ENCODE measurements around the gene DNAJA4. TPM values are rescaled to one million over a fixed set of nuclear protein-coding genes. Genes with fewer than 3 reads are reported as not detected.

The DNAJA4 gene
- total and polyA plus RNA-seq, 2 of the 13 experiments (the other 11 are each of a cell fraction or from before 2014, with no cell fraction given), result not detected

Small RNA genes lying within 50 kb of the gene (small RNA-seq; reads per million reads assigned to genes)
- gene AC090607.5 (ENCODE audit: insufficient read depth in 2 of 3, insufficient read length in 3 of 3, low read depth in 2 of 3, low replicate concordance in 1 of 3), result 0 to 0.33 (median 0.10) reads per million in 3 experiments

Other genes starting within 250 kb of the DNAJA4 start
- gene TBC1D2B, start 186.9 kb upstream of the DNAJA4 start, total RNA-seq (2016; rRNA removed; fragmentation: Illumina TruSeq; extraction: Trizol), result 7.9 and 10.1 TPM in 2 replicates
- 14.4 and 18.8 TPM in 2 replicates for gene TBC1D2B, start 186.9 kb upstream of the DNAJA4 start, polyA plus RNA-seq (2011; rRNA removed)
- gene SH2D7, start 172.0 kb upstream of the DNAJA4 start, total RNA-seq (2016; rRNA removed; fragmentation: Illumina TruSeq; extraction: Trizol), result not detected in 2 replicates
- not detected in 2 replicates for gene SH2D7, start 172.0 kb upstream of the DNAJA4 start, polyA plus RNA-seq (2011; rRNA removed)
- 1.5 and 1.8 TPM in 2 replicates for gene CIB2, start 133.1 kb upstream of the DNAJA4 start, total RNA-seq (2016; rRNA removed; fragmentation: Illumina TruSeq; extraction: Trizol)
- gene CIB2, start 133.1 kb upstream of the DNAJA4 start, polyA plus RNA-seq (2011; rRNA removed), result 1.4 and 4.5 TPM in 2 replicates
- gene IDH3A, start 115.2 kb upstream of the DNAJA4 start, total RNA-seq (2016; rRNA removed; fragmentation: Illumina TruSeq; extraction: Trizol), result 50.7 and 130 TPM in 2 replicates
- gene IDH3A, start 115.2 kb upstream of the DNAJA4 start, polyA plus RNA-seq (2011; rRNA removed), result 34.2 and 40.7 TPM in 2 replicates
- gene ACSBG1, start 30.0 kb upstream of the DNAJA4 start, total RNA-seq (2016; rRNA removed; fragmentation: Illumina TruSeq; extraction: Trizol), result 0.35 and 0.97 TPM in 2 replicates
- 0.71 and 0.81 TPM in 2 replicates for gene ACSBG1, start 30.0 kb upstream of the DNAJA4 start, polyA plus RNA-seq (2011; rRNA removed)
- 69.5 and 98.2 TPM in 2 replicates for gene SKIC8, start 35.0 kb downstream of the DNAJA4 start, total RNA-seq (2016; rRNA removed; fragmentation: Illumina TruSeq; extraction: Trizol)
- gene SKIC8, start 35.0 kb downstream of the DNAJA4 start, polyA plus RNA-seq (2011; rRNA removed), result 56.5 and 70.6 TPM in 2 replicates
- not detected in 2 replicates for gene CRABP1, start 75.8 kb downstream of the DNAJA4 start, total RNA-seq (2016; rRNA removed; fragmentation: Illumina TruSeq; extraction: Trizol)
- gene CRABP1, start 75.8 kb downstream of the DNAJA4 start, polyA plus RNA-seq (2011; rRNA removed), result not detected in 2 replicates
- 30.4 and 66.4 TPM in 2 replicates for gene IREB2, start 173.7 kb downstream of the DNAJA4 start, total RNA-seq (2016; rRNA removed; fragmentation: Illumina TruSeq; extraction: Trizol)
- 19.1 and 24.2 TPM in 2 replicates for gene IREB2, start 173.7 kb downstream of the DNAJA4 start, polyA plus RNA-seq (2011; rRNA removed)
- gene HYKK, start 243.0 kb downstream of the DNAJA4 start, total RNA-seq (2016; rRNA removed; fragmentation: Illumina TruSeq; extraction: Trizol), result 5.4 and 6.5 TPM in 2 replicates
- gene HYKK, start 243.0 kb downstream of the DNAJA4 start, polyA plus RNA-seq (2011; rRNA removed), result 3.5 and 3.6 TPM in 2 replicates

Data from HepG2 (cell line).